K562 (cell line): Measurements from ENCODE around the gene STK36. TPM values are rescaled to one million over a fixed set of nuclear protein-coding genes. Genes with fewer than 3 reads are reported as not detected.

Source experiments
- BDP1 ChIP-seq: IDR thresholded peaks from 3 replicates; pipeline ENCODE4 v1.6.1; 2011; ENCODE audit not compliant: insufficient read length, insufficient read depth
- polyA plus RNA-seq, 8 experiments: library from polyadenylated mRNA; depleted of rRNA in 4 of 8; stranded (reverse) in 5 of 8; unstranded in 3 of 8; fragments of >200 nt; fragmentation: Nextera tagmentation in 2 of 8; fragmentation: Illumina TruSeq in 1 of 8; extraction: Ambion mirVana in 2 of 8; extraction: Trizol in 1 of 8; gene quantifications; 2 replicates each; pipeline versions ENCODE4 v1.2.1 to v1.2.3, GENCODE V29; 2011 to 2014; ENCODE audit warnings: inconsistent platforms in 1 of 8, missing spikeins in 1 of 8
- total RNA-seq, 7 experiments: library from RNA; depleted of rRNA in 6 of 7; stranded (reverse); fragments of >200 nt in 6 of 7; fragmentation: Illumina TruSeq in 2 of 7; extraction: Trizol in 2 of 7; gene quantifications; 2 replicates each; pipeline versions ENCODE4 v1.2.1 to v1.2.3, GENCODE V29; 2011 to 2021; ENCODE audit warnings: low replicate concordance in 1 of 7
- TF ChIP-seq, protein P1 (sequence below): fragments of 250-450 bp; sonication (Bioruptor Pico); IDR thresholded peaks from 2 replicates; pipeline ENCODE4 v1.4.0; 2020

Gene STK36
- total and polyA plus RNA-seq, 9 of the 15 experiments (the other 6 are each of a cell fraction or from before 2014, with no cell fraction given): 3.5 to 12.4 (median 6.7) TPM

DNA sequence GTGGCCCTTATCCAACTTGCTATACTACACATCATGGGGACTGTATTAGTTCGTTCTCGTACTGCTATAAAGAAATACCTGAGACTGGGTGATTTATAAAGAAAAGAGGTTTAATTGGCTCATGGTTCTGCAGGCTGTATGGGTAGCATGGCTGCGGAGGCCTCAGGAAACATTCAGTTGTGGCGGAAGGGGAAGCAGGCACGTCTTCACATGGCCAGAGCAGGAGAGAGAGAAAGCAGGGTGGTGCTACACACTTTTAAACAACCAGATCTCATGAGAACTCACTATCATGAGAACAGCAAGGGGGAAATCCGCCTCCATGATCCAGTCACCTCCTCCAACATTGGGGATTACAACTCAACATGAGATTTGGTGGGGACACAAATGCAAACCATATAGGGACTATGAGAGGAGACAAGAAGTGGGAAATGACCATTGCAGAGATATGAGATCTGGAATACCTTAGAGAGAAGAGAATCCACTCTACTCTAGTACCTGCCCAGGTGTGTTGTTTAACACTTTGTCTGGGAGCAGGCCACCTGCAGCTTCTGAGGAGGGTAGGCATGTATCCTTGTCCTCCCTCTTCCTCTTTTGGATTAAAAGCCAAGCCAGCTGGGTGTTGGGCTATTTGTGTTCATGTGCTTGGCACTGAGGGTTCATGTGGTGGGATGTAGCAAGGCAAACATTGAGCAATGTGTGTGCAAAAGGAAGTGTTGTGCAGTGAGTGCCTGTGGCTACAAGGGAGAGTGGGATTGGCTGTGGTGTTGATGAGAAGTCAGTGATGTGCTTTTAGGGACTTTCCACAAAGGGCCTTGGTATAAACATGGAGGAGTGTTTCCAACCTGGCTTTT is 61.5 kb downstream of the STK36 start (continued):
- TF ChIP-seq, protein P1, sequence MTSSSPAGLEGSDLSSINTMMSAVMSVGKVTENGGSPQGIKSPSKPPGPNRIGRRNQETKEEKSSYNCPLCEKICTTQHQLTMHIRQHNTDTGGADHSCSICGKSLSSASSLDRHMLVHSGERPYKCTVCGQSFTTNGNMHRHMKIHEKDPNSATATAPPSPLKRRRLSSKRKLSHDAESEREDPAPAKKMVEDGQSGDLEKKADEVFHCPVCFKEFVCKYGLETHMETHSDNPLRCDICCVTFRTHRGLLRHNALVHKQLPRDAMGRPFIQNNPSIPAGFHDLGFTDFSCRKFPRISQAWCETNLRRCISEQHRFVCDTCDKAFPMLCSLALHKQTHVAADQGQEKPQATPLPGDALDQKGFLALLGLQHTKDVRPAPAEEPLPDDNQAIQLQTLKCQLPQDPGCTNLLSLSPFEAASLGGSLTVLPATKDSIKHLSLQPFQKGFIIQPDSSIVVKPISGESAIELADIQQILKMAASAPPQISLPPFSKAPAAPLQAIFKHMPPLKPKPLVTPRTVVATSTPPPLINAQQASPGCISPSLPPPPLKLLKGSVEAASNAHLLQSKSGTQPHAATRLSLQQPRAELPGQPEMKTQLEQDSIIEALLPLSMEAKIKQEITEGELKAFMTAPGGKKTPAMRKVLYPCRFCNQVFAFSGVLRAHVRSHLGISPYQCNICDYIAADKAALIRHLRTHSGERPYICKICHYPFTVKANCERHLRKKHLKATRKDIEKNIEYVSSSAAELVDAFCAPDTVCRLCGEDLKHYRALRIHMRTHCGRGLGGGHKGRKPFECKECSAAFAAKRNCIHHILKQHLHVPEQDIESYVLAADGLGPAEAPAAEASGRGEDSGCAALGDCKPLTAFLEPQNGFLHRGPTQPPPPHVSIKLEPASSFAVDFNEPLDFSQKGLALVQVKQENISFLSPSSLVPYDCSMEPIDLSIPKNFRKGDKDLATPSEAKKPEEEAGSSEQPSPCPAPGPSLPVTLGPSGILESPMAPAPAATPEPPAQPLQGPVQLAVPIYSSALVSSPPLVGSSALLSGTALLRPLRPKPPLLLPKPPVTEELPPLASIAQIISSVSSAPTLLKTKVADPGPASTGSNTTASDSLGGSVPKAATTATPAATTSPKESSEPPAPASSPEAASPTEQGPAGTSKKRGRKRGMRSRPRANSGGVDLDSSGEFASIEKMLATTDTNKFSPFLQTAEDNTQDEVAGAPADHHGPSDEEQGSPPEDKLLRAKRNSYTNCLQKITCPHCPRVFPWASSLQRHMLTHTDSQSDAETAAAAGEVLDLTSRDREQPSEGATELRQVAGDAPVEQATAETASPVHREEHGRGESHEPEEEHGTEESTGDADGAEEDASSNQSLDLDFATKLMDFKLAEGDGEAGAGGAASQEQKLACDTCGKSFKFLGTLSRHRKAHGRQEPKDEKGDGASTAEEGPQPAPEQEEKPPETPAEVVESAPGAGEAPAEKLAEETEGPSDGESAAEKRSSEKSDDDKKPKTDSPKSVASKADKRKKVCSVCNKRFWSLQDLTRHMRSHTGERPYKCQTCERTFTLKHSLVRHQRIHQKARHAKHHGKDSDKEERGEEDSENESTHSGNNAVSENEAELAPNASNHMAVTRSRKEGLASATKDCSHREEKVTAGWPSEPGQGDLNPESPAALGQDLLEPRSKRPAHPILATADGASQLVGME: no peak
- TF ChIP-seq BDP1: no peak
